Measurements from ENCODE around the gene SLX4IP.
A peak's percentile ranks its signal among the peaks of the same experiment; 100 is the strongest.

The SLX4IP gene

DNA sequence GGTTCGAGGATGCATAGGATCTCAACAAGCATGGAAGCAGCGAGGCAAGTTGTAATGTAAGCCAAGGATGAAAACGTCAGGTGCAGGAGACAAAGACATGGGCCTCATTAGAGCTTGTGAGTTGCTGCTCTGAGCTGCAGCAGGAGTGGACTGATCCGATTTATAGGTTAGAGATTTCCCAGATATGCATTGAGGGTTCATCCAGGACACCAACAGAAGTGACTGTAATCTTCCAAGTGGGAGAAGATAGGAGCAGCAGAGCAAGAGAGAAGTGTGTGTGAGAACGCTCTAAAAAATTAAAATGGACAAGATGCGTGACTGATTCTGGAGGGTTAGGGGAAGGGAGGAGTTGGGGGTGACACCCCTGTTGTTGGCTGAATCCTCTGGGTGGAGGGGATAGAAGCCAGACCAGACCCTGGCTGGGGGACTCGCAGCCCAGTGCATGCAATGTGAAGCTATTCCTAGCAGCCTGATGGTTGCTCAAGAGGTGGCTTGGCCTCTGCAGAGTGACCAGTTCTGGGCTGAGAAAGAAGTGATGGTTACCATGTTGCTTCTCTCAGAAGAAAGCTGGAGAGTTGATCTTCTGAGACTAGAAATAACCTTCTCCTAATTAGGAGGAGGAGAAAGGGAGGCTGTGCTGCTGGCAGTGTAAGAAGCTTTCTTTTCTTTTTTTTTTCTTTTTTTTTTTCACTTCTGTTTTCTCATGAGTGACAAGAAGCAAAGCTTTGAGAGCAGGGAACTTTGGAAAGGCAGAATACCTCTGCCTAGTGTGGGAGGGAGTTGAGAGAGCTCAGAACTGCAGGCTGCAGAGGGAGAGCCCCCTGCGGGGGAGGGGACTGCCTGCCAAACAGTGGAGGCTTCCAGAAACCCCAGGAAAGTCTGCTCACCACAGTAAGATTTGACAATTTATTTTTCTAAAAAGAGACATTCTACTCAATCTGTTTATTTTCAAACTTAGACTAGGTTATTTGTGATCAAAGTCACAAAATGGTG lies 116.9 kb downstream of the SLX4IP start:
- TF ChIP-seq EZH2phosphoT487 (IDR thresholded peaks at IDR 0.05; ENCODE audit: low read depth), result no peak
- TF ChIP-seq, protein P1, sequence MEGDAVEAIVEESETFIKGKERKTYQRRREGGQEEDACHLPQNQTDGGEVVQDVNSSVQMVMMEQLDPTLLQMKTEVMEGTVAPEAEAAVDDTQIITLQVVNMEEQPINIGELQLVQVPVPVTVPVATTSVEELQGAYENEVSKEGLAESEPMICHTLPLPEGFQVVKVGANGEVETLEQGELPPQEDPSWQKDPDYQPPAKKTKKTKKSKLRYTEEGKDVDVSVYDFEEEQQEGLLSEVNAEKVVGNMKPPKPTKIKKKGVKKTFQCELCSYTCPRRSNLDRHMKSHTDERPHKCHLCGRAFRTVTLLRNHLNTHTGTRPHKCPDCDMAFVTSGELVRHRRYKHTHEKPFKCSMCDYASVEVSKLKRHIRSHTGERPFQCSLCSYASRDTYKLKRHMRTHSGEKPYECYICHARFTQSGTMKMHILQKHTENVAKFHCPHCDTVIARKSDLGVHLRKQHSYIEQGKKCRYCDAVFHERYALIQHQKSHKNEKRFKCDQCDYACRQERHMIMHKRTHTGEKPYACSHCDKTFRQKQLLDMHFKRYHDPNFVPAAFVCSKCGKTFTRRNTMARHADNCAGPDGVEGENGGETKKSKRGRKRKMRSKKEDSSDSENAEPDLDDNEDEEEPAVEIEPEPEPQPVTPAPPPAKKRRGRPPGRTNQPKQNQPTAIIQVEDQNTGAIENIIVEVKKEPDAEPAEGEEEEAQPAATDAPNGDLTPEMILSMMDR (IDR thresholded peaks at IDR 0.05; ENCODE audit: low read depth, low read length), result no peak
- Histone ChIP-seq H3K9ac (ENCODE audit: low read length) (no peak overlapping the region), H4K20me1 (ENCODE audit: insufficient read depth, low read length) (no peaks in the 10 kb centered on the region), H3K4me3 (ENCODE audit: low read length) (no peak overlapping the region), H3K79me2 (ENCODE audit: low read length) (no peaks in the 10 kb centered on the region), H2AFZ (ENCODE audit: low read depth, low read length) (no peak overlapping the region), H3K27me3 (ENCODE audit: low read depth, low read length) (no peaks in the 10 kb centered on the region), H3K36me3 (replicated peaks; ENCODE audit: low read depth, low read length) (no peaks in the 10 kb centered on the region), H3K9me3 (ENCODE audit: insufficient read depth, low read length) (no peaks in the 10 kb centered on the region), H3K4me2 (ENCODE audit: low read length) (no peak overlapping the region), H3K4me1 (ENCODE audit: low read length) (peaks cover 11% of the 10 kb centered on the region), H3K27ac (ENCODE audit: low read length) (no peak overlapping the region)

DNA sequence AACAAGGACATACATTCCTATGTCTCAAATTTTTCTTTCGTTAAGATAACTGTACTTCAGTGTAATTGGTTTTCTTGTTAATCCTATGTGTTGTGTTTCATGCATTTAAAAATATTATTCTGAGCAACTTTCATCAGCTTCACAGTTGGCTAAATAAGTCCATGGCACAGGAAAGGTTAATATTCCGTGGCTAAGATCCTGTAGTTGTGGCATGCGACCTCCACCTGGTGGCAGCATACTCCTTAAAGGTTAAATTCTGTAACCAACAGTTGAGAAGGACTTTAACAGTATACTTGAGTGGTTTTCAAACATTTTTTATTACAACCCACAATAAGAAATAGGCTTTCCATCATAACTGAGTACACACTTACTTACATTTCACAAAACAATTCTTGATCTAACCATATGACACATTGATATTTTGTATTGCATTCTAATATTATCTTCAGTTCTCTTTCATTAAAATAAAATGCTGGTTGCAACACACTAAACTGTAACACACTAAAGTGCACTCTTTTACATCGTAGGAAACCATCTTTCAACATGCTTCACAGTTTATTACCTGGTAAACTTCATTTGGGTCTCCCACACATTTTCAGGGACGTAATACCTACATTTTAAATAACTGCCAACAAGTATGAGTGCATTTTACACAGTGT lies 118.3 kb downstream of the SLX4IP start:
- peaks cover 11% of the 10 kb centered on the region for H3K4me1 ChIP-seq (ENCODE audit: low read length)
- H3K36me3 ChIP-seq (replicated peaks; ENCODE audit: low read depth, low read length), result no peaks in the 10 kb centered on the region
- no peak overlapping the region for H3K4me3 ChIP-seq (ENCODE audit: low read length)
- H3K27ac ChIP-seq (ENCODE audit: low read length), result no peak overlapping the region
- H2AFZ ChIP-seq (ENCODE audit: low read depth, low read length), result no peak overlapping the region
- H3K27me3 ChIP-seq (ENCODE audit: low read depth, low read length), result no peaks in the 10 kb centered on the region
- no peak overlapping the region for H3K4me2 ChIP-seq (ENCODE audit: low read length)
- H3K9me3 ChIP-seq (ENCODE audit: insufficient read depth, low read length), result no peaks in the 10 kb centered on the region
- no peaks in the 10 kb centered on the region for H4K20me1 ChIP-seq (ENCODE audit: insufficient read depth, low read length)
- TF ChIP-seq, protein P1 (IDR thresholded peaks at IDR 0.05; ENCODE audit: low read depth, low read length), result peak; percentile 95
- no peak for TF ChIP-seq EZH2phosphoT487 (IDR thresholded peaks at IDR 0.05; ENCODE audit: low read depth)
- H3K9ac ChIP-seq (ENCODE audit: low read length), result no peak overlapping the region
- H3K79me2 ChIP-seq (ENCODE audit: low read length), result no peaks in the 10 kb centered on the region

DNA sequence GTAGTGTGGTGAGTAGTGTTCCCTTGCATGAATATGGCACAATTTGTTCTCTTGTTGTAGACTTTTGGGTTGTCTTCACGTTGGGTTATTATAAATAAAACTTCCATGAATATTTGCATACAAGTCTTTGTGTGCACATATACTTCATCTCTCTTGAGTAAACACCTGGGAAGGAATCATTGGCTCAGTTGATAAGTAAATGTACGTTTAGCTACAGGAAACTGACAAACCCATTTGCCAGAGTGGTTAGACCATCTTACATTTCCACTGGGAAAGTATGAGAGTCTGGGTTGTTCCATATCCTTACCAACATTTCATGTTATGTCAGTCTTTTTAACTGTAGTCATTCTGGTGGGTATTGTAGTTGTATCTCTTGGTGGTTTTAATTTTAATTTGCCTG lies 119.2 kb downstream of the SLX4IP start:
- Histone ChIP-seq H3K4me2 (ENCODE audit: low read length) (no peak overlapping the region), H3K79me2 (ENCODE audit: low read length) (no peaks in the 10 kb centered on the region), H3K36me3 (replicated peaks; ENCODE audit: low read depth, low read length) (no peaks in the 10 kb centered on the region), H3K27me3 (ENCODE audit: low read depth, low read length) (no peaks in the 10 kb centered on the region), H3K27ac (ENCODE audit: low read length) (no peak overlapping the region), H3K4me3 (ENCODE audit: low read length) (no peak overlapping the region), H2AFZ (ENCODE audit: low read depth, low read length) (no peak overlapping the region), H4K20me1 (ENCODE audit: insufficient read depth, low read length) (no peaks in the 10 kb centered on the region), H3K4me1 (ENCODE audit: low read length) (peaks cover 11% of the 10 kb centered on the region), H3K9me3 (ENCODE audit: insufficient read depth, low read length) (no peaks in the 10 kb centered on the region), H3K9ac (ENCODE audit: low read length) (no peak overlapping the region)
- TF ChIP-seq, protein P1 (IDR thresholded peaks at IDR 0.05; ENCODE audit: low read depth, low read length), result no peak
- TF ChIP-seq EZH2phosphoT487 (IDR thresholded peaks at IDR 0.05; ENCODE audit: low read depth), result no peak

DNA sequence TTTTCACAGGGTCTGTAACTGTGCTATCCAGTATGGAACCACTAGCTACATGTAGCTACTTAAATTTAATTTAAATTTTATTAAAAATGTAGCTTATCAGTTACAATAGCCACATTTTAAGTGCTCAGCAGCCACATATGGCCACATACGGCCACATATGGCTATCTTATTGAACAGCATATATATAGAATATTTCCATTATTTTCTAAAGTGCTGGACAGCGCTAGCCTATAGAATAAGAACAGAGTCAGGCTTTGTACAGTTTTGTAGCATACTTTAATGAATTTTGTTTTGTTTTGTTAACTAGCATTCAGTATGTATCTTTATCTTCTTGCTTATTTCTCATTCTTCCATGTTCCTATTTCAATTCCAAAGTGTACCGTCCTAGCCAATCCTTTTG lies 120.3 kb downstream of the SLX4IP start:
- no peak overlapping the region for H3K27ac ChIP-seq (ENCODE audit: low read length)
- no peaks in the 10 kb centered on the region for H3K27me3 ChIP-seq (ENCODE audit: low read depth, low read length)

More for the DNA sequence above, 120.3 kb downstream of the SLX4IP start:
- H2AFZ ChIP-seq (ENCODE audit: low read depth, low read length), result no peak overlapping the region
- H3K79me2 ChIP-seq (ENCODE audit: low read length), result no peaks in the 10 kb centered on the region
- no peaks in the 10 kb centered on the region for H3K9me3 ChIP-seq (ENCODE audit: insufficient read depth, low read length)
- no peaks in the 10 kb centered on the region for H3K36me3 ChIP-seq (replicated peaks; ENCODE audit: low read depth, low read length)
- H3K4me1 ChIP-seq (ENCODE audit: low read length), result peaks cover 11% of the 10 kb centered on the region
- no peak overlapping the region for H3K4me2 ChIP-seq (ENCODE audit: low read length)
- no peak overlapping the region for H3K9ac ChIP-seq (ENCODE audit: low read length)
- no peaks in the 10 kb centered on the region for H4K20me1 ChIP-seq (ENCODE audit: insufficient read depth, low read length)
- TF ChIP-seq, protein P1 (IDR thresholded peaks at IDR 0.05; ENCODE audit: low read depth, low read length), result no peak
- no peak for TF ChIP-seq EZH2phosphoT487 (IDR thresholded peaks at IDR 0.05; ENCODE audit: low read depth)
- H3K4me3 ChIP-seq (ENCODE audit: low read length), result no peak overlapping the region
